Breast epithelium (tissue), 4 donors: Measurements from ENCODE around the gene HIGD1B. TPM values are rescaled to one million over a fixed set of nuclear protein-coding genes. Genes with fewer than 3 reads are reported as not detected.
A peak's percentile ranks its signal among the peaks of the same experiment; 100 is the strongest.

Source experiments
- DNase-seq, 2 donors: peaks; one replicate each; pipeline ENCODE4 v3.0.0-alpha.2; 2019; ENCODE audit warnings: low spot score in 2 of 2
- H3K27ac ChIP-seq, 2 donors: fragments of 200-600 bp; sonication (generic) in 1 of 2; one replicate each; pipeline ENCODE4 v1.5.1; 2016 to 2019; ENCODE audit warnings: mild to moderate bottlenecking in 1 of 2
- H3K27me3 ChIP-seq, 2 donors: fragments of 200-600 bp; sonication (generic) in 1 of 2; one replicate each; pipeline versions ENCODE4 v1.5.1 to v1.6.0; 2017 to 2019; ENCODE audit warnings: control low read depth in 1 of 2, mild to moderate bottlenecking in 1 of 2
- H3K36me3 ChIP-seq: fragments of 200-600 bp; one replicate; pipeline ENCODE4 v1.5.1; 2019
- H3K4me1 ChIP-seq, 2 donors: fragments of 200-600 bp; sonication (generic); one replicate each; pipeline ENCODE4 v1.5.1; 2016 to 2019; ENCODE audit warnings: control low read depth in 1 of 2
- H3K4me3 ChIP-seq, 3 donors: fragments of 200-600 bp; sonication (generic); 1 replicate in 2 of 3; 2 replicates in 1 of 3; pipeline ENCODE4 v1.5.1; 2016 to 2019; ENCODE audit warnings: mild to moderate bottlenecking in 3 of 3, moderate library complexity in 2 of 3
- H3K9me3 ChIP-seq, 2 donors: fragments of 200-600 bp; sonication (generic) in 1 of 2; one replicate each; pipeline ENCODE4 v1.5.1; 2016 to 2019; ENCODE audit warnings: control low read depth in 1 of 2
- POLR2A ChIP-seq: fragments of 450-650 bp; IDR thresholded peaks from one replicate; pipeline ENCODE4 v1.6.1; 2016; ENCODE audit warnings: antibody characterized with exemption, mild to moderate bottlenecking, moderate library complexity
- POLR2AphosphoS5 ChIP-seq, 3 donors: sonication (generic); formaldehyde crosslinking; IDR thresholded peaks; one replicate each; pipeline ENCODE4 v1.6.1; 2017; ENCODE audit warnings: antibody characterized with exemption in 3 of 3
- intact Hi-C: fragments of 100-400 bp; cut with DNase I; formaldehyde crosslinking; loops from one replicate; pipeline ENCODE4 v1.15.1; 2023; ENCODE audit warnings: low total_unique reads
- total RNA-seq, 3 donors: library from RNA; depleted of rRNA; stranded (reverse); fragments of >200 nt; gene quantifications; one replicate each; pipeline ENCODE4 v1.1.0, GENCODE V29; 2016
- TF ChIP-seq, protein P1 (sequence below), 3 donors: fragments of 450-650 bp; IDR thresholded peaks; one replicate each; pipeline ENCODE4 v1.5.1; 2016 to 2017; ENCODE audit warnings: antibody characterized with exemption in 3 of 3, mild to moderate bottlenecking in 3 of 3, moderate library complexity in 3 of 3

The HIGD1B gene
- total RNA-seq, 3 donors from 2014 or later: 0.98 to 1.0 TPM; not detected in 1

DNA sequence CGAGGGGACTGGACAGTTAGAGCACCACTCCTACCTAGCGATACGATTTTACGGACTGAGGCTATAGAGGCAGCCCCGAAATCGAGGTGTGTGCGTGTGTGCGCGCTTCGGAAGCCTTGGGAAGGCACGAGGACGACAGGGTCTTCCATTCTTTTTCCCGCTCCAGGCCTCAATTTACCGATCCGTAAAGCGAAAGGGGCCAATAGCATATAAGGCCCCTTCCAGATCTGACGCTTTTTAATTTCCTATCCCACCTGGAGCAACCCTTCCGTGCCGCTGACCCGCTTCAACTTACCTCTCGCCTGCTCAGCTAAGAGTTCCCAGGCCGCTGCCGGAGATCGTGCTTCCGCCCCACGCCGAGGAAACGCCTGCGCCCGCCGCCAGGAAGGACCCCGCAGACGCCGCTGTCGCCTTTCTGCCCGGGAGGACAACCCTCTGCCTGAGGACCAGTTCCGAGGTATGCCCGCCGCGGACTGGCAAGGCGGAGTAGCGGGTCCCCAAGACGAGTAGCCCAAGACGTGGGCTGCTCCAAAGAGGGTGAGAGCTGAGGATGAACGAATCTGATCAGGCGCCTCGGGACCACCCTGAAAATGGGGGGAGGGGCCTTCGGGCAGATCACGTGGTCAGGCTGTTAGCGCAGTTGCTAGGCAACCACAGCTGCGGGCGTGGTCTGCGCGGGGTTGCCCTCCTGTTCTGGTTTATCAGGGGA, 51.5 kb downstream of the HIGD1B start, which contains the start of gene EFTUD2:
EFTUD2 (minus strand) TSS at position 372 of the 709 bp plus-strand sequence. CDS start 4,924 bp downstream, outside the sequence.
- Histone ChIP-seq H3K27ac (peak within 1 kb of the TSS; percentile 97 to 99), H3K4me3 (peak within 1 kb of the TSS; percentile 68 to 93 (median 88)), H3K4me1 (no peaks in the 10 kb centered on the region), H3K27me3 (no peaks in the 10 kb centered on the region), H3K9me3 (no peaks in the 10 kb centered on the region), H3K36me3 (no peaks in the 10 kb centered on the region)
- peak; percentile 90 to 92 for DNase-seq
- intact Hi-C loops: no loop called here
- TF ChIP-seq, protein P1, sequence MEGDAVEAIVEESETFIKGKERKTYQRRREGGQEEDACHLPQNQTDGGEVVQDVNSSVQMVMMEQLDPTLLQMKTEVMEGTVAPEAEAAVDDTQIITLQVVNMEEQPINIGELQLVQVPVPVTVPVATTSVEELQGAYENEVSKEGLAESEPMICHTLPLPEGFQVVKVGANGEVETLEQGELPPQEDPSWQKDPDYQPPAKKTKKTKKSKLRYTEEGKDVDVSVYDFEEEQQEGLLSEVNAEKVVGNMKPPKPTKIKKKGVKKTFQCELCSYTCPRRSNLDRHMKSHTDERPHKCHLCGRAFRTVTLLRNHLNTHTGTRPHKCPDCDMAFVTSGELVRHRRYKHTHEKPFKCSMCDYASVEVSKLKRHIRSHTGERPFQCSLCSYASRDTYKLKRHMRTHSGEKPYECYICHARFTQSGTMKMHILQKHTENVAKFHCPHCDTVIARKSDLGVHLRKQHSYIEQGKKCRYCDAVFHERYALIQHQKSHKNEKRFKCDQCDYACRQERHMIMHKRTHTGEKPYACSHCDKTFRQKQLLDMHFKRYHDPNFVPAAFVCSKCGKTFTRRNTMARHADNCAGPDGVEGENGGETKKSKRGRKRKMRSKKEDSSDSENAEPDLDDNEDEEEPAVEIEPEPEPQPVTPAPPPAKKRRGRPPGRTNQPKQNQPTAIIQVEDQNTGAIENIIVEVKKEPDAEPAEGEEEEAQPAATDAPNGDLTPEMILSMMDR (IDR thresholded peaks at IDR 0.05): peak in 2 of 3 donors; percentile 12 to 28
- TF ChIP-seq POLR2AphosphoS5 (IDR thresholded peaks at IDR 0.05): peak; percentile 90 to 97 (median 95)
- TF ChIP-seq POLR2A: no peak

Other genes with a start within 250 kb of the HIGD1B start
- under 1 TPM in 1 of 3 donors, not detected in 2; under 0.01 TPM for gene MEIOC, start 191.4 kb upstream of the HIGD1B start, total RNA-seq
- 10 to 100 TPM; 16.6 to 22.8 (median 16.7) TPM for gene CCDC43, start 158.1 kb upstream of the HIGD1B start, total RNA-seq
- 1 to 10 TPM; 2.3 to 7.5 (median 3.2) TPM for gene DBF4B, start 139.2 kb upstream of the HIGD1B start, total RNA-seq
- gene ADAM11, start 88.9 kb upstream of the HIGD1B start, total RNA-seq: 1 to 10 TPM; 1.0 to 1.4 (median 1.3) TPM
- gene GJC1, start 17.6 kb upstream of the HIGD1B start, total RNA-seq: 1 to 10 TPM; 2.3 to 4.6 (median 4.3) TPM
- gene EFTUD2, start 51.6 kb downstream of the HIGD1B start, total RNA-seq: 10 to 100 TPM; 58.1 to 71.4 (median 60.0) TPM
- gene GFAP, start 67.6 kb downstream of the HIGD1B start, total RNA-seq: 10 to 100 TPM in 2 of 3 donors, 1 to 10 TPM in 1; 4.2 to 37.0 (median 11.8) TPM
- under 1 TPM in 2 of 3 donors, not detected in 1; 0.15 to 0.64 TPM for gene KIF18B, start 99.9 kb downstream of the HIGD1B start, total RNA-seq
- gene C1QL1, start 120.4 kb downstream of the HIGD1B start, total RNA-seq: 1 to 10 TPM in 1 of 3 donors, under 1 TPM in 1, not detected in 1; 0.98 to 7.2 TPM
- 10 to 100 TPM; 44.0 to 76.8 (median 48.2) TPM for gene DCAKD, start 203.7 kb downstream of the HIGD1B start, total RNA-seq
- gene NMT1, start 213.4 kb downstream of the HIGD1B start, total RNA-seq: 100 to 1,000 TPM in 1 of 3 donors, 10 to 100 TPM in 2; 81.9 to 130 (median 84.0) TPM